Prostate gland (tissue), 2 donors: ENCODE results near the gene GPX4.

Experiments
- POLR2A ChIP-seq: fragments of 450-650 bp; IDR thresholded peaks from one replicate; pipeline ENCODE4 v1.6.1; 2016; ENCODE audit warnings: antibody characterized with exemption, mild to moderate bottlenecking
- POLR2AphosphoS5 ChIP-seq: sonication (generic); formaldehyde crosslinking; IDR thresholded peaks from one replicate; pipeline ENCODE4 v1.6.1; 2017; ENCODE audit warnings: antibody characterized with exemption
- TF ChIP-seq, protein P1 (sequence below), 4 experiments: fragments of 200-600 bp in 2 of 4; fragments of 450-650 bp in 2 of 4; sonication (generic) in 2 of 4; IDR thresholded peaks; 1 replicate in 3 of 4; 2 replicates in 1 of 4; pipeline ENCODE4 v1.5.1; 2016 to 2019; ENCODE audit warnings: antibody characterized with exemption in 4 of 4, mild to moderate bottlenecking in 2 of 4, moderate library complexity in 2 of 4

DNA sequence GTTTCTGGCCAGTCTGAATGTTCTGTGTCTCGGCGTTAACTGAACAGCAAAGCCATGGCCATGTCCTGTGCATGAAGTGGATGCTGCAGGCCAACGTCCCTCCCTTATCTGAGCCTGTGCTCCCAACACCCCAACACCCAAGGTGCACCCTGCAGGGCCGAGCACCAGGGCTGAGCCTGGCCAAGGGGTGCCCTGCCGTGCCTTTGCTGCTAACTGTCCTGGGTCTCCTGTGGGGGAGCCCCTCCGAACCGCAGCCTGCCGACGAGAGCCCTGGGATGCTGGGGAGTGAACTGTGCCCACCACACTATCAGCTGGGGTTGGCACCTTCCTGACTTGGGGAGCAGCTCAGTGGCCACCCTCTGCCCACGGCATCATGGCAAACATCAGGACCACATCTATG is 17.6 kb downstream of the GPX4 start:
- TF ChIP-seq POLR2AphosphoS5 (no peak), POLR2A (no peak)
- TF ChIP-seq, protein P1, sequence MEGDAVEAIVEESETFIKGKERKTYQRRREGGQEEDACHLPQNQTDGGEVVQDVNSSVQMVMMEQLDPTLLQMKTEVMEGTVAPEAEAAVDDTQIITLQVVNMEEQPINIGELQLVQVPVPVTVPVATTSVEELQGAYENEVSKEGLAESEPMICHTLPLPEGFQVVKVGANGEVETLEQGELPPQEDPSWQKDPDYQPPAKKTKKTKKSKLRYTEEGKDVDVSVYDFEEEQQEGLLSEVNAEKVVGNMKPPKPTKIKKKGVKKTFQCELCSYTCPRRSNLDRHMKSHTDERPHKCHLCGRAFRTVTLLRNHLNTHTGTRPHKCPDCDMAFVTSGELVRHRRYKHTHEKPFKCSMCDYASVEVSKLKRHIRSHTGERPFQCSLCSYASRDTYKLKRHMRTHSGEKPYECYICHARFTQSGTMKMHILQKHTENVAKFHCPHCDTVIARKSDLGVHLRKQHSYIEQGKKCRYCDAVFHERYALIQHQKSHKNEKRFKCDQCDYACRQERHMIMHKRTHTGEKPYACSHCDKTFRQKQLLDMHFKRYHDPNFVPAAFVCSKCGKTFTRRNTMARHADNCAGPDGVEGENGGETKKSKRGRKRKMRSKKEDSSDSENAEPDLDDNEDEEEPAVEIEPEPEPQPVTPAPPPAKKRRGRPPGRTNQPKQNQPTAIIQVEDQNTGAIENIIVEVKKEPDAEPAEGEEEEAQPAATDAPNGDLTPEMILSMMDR (IDR thresholded peaks at IDR 0.05): no peak
